Loucy (cell line): ENCODE results near the gene KMT2E.
"Not testable (repeated sequence)": the region's sequence is repeated elsewhere in the genome, so short reads cannot be mapped to it uniquely, and the experiment has no call there.

Experiments
- H2AFZ ChIP-seq: fragments of 200-600 bp; sonication (generic); 2 replicates; pipeline ENCODE4 v1.6.0; 2016; ENCODE audit warnings: antibody characterized with exemption, mild to moderate bottlenecking, low read length, moderate library complexity
- H3F3A ChIP-seq: fragments of 200-600 bp; 2 replicates; pipeline ENCODE4 v1.6.0; 2016; ENCODE audit warnings: antibody characterized with exemption, low read depth, mild to moderate bottlenecking
- H3K27me3 ChIP-seq: fragments of 200-600 bp; sonication (generic); 2 replicates; pipeline ENCODE4 v1.6.1; 2014; ENCODE audit warnings: low read length, mild to moderate bottlenecking; ENCODE audit not compliant: insufficient read depth, poor library complexity, severe bottlenecking
- H3K36me3 ChIP-seq: fragments of 200-600 bp; sonication (generic); 2 replicates; pipeline ENCODE4 v1.6.1; 2016; ENCODE audit warnings: low read length; ENCODE audit not compliant: insufficient read depth
- H3K4me1 ChIP-seq: fragments of 200-600 bp; sonication (generic); 2 replicates; pipeline ENCODE4 v1.5.1; 2014; ENCODE audit warnings: low read length, mild to moderate bottlenecking; ENCODE audit not compliant: insufficient read depth, poor library complexity, severe bottlenecking
- H3K4me2 ChIP-seq: fragments of 200-600 bp; sonication (generic); 2 replicates; pipeline ENCODE4 v1.6.0; 2014; ENCODE audit warnings: antibody characterized with exemption, low read length, low read depth, mild to moderate bottlenecking; ENCODE audit not compliant: poor library complexity, severe bottlenecking
- H3K4me3 ChIP-seq: fragments of 200-600 bp; sonication (generic); 2 replicates; pipeline ENCODE4 v1.5.1; 2014; ENCODE audit warnings: low read length, mild to moderate bottlenecking, mixed read lengths; ENCODE audit not compliant: poor library complexity, severe bottlenecking
- H3K79me2 ChIP-seq: fragments of 200-600 bp; sonication (generic); 2 replicates; pipeline ENCODE4 v1.6.1; 2014; ENCODE audit warnings: low read length; ENCODE audit not compliant: insufficient read depth
- H3K9ac ChIP-seq: fragments of 200-600 bp; sonication (generic); 2 replicates; pipeline ENCODE4 v1.6.0; 2014; ENCODE audit warnings: mild to moderate bottlenecking, low read depth, low read length, moderate library complexity; ENCODE audit not compliant: poor library complexity, severe bottlenecking
- H3K9me2 ChIP-seq: fragments of 200-600 bp; sonication (generic); replicated peaks from 2 replicates; pipeline ENCODE4 v1.6.1; 2016; ENCODE audit warnings: low read depth, low read length, mixed read lengths
- H3K9me3 ChIP-seq: fragments of 200-600 bp; sonication (generic); 2 replicates; pipeline ENCODE4 v1.6.1; 2014; ENCODE audit warnings: mild to moderate bottlenecking, antibody characterized with exemption, low read length, low read depth; ENCODE audit not compliant: insufficient read depth
- H4K20me1 ChIP-seq: fragments of 200-600 bp; sonication (generic); 2 replicates; pipeline ENCODE4 v1.6.0; 2014; ENCODE audit warnings: antibody characterized with exemption, low read length, mild to moderate bottlenecking; ENCODE audit not compliant: insufficient read depth, poor library complexity, severe bottlenecking
- EZH2phosphoT487 ChIP-seq: fragments of 200-600 bp; IDR thresholded peaks from 2 replicates; pipeline ENCODE4 v1.6.1; 2018; ENCODE audit warnings: antibody characterized with exemption, mild to moderate bottlenecking, moderate library complexity, borderline replicate concordance
- TF ChIP-seq, protein P1 (sequence below): fragments of 200-600 bp; sonication (generic); conservative IDR thresholded peaks from 2 replicates; pipeline ENCODE4 v1.5.1; 2014; ENCODE audit warnings: mild to moderate bottlenecking, antibody characterized with exemption, low read length

The KMT2E gene

DNA sequence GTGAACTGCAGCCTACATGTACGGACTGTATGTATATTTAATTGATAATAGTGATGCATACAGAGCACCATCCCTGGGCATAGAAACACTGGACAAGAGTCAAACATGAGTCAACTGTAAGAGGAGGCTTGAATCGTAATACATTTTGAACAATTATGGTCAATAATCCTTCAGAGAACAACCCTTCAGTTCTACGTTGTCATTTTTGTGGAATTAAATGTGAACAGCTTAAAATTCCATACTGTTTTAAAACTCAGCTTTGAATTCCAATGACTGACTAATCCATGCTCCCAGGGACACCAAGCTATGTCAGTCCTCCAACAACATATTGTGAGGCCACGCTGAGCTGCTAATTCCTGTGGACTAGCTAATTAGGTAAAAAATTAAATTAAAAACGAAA lies 41.5 kb upstream of the KMT2E start:
- TF ChIP-seq, protein P1, sequence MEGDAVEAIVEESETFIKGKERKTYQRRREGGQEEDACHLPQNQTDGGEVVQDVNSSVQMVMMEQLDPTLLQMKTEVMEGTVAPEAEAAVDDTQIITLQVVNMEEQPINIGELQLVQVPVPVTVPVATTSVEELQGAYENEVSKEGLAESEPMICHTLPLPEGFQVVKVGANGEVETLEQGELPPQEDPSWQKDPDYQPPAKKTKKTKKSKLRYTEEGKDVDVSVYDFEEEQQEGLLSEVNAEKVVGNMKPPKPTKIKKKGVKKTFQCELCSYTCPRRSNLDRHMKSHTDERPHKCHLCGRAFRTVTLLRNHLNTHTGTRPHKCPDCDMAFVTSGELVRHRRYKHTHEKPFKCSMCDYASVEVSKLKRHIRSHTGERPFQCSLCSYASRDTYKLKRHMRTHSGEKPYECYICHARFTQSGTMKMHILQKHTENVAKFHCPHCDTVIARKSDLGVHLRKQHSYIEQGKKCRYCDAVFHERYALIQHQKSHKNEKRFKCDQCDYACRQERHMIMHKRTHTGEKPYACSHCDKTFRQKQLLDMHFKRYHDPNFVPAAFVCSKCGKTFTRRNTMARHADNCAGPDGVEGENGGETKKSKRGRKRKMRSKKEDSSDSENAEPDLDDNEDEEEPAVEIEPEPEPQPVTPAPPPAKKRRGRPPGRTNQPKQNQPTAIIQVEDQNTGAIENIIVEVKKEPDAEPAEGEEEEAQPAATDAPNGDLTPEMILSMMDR: no peak
- TF ChIP-seq EZH2phosphoT487: no peak
- Histone ChIP-seq H4K20me1 (no peaks in the 10 kb centered on the region), H2AFZ (no peak overlapping the region), H3K9me3 (no peaks in the 10 kb centered on the region), H3K79me2 (no peaks in the 10 kb centered on the region), H3K4me1 (no peaks in the 10 kb centered on the region), H3K27me3 (no peaks in the 10 kb centered on the region), H3K4me2 (no peak overlapping the region), H3K9me2 (no peaks in the 10 kb centered on the region), H3F3A (no peaks in the 10 kb centered on the region), H3K36me3 (no peaks in the 10 kb centered on the region), H3K4me3 (no peak overlapping the region), H3K9ac (no peak overlapping the region)

DNA sequence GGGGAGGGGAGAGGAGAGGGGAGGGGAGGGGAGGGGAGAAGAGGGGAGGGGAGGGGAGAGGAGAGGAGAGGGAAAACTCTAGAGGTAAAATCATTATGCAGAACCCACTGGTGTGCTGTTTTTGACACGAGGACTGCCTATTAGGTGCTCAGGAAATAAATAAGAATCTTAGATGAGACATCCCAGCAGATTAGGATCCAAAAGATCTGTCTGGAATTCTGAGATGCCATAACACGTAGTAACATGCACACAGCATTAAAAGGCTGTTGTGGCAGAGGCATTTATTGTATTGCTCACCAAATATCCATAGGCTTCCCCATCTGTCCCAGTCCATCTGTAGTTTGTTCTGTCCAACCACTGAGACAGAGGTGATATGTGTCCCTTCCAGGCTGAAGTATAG lies 40.8 kb upstream of the KMT2E start:
- Histone ChIP-seq H3F3A (no peaks in the 10 kb centered on the region), H3K9me2 (no peaks in the 10 kb centered on the region), H4K20me1 (no peaks in the 10 kb centered on the region), H3K9me3 (no peaks in the 10 kb centered on the region), H3K4me3 (no peak overlapping the region), H3K36me3 (no peaks in the 10 kb centered on the region), H3K4me1 (no peaks in the 10 kb centered on the region), H3K9ac (no peak overlapping the region), H3K27me3 (no peaks in the 10 kb centered on the region), H3K79me2 (no peaks in the 10 kb centered on the region), H3K4me2 (no peak overlapping the region), H2AFZ (no peak overlapping the region)
- TF ChIP-seq, protein P1: no peak
- TF ChIP-seq EZH2phosphoT487: no peak

DNA sequence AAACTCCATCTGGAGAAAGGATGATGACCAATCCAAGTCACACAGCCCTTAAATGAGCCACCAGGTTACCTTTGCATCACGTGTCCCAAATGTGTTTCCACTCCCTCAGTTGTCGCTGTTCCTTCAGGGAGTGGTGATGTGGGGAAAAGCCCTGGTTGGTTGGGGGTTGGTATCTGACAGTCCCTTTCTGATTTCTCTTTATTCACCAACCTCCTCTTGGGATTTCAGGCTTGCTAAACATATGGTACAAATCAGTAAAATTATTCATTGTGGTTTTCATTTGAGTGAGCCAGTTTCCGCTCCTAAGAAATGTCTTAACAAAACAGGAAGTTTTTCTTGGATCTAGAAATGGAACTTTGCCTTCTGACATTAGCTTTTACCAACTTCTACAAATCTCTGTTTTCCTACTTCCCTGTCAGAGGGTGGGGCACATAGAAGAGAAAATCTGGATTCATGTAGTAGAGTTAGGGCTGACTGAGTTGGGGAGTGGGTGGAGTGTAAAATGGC lies 40.0 kb upstream of the KMT2E start:
- Histone ChIP-seq H3K9ac (no peak overlapping the region), H3K4me3 (no peak overlapping the region), H3K27me3 (no peaks in the 10 kb centered on the region), H3K4me2 (no peak overlapping the region), H3K79me2 (no peaks in the 10 kb centered on the region), H3K36me3 (no peaks in the 10 kb centered on the region), H3K9me3 (no peaks in the 10 kb centered on the region), H3K4me1 (no peaks in the 10 kb centered on the region), H4K20me1 (no peaks in the 10 kb centered on the region), H3K9me2 (no peaks in the 10 kb centered on the region), H3F3A (no peaks in the 10 kb centered on the region), H2AFZ (no peak overlapping the region)
- TF ChIP-seq, protein P1: no peak

DNA sequence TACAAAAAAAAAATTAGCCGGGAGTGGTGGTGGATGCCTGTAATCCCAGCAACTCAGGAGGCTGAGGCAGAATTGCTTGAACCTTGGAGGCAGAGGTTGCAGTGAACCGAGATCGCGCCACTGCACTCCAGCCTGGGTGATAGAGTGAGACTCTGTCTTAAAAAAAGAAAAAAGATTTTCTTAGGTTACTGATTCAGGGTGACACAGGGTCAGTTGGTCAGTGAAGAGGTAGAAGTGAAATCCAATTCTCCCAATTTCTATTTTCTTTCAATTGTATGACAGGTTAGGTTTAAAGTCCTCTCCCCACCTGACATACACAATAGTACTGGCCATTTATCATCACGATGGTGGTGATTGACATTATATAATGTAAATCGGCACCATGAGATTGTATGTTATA lies 38.5 kb upstream of the KMT2E start:
- not testable (repeated sequence) for H3K4me2 ChIP-seq, H3K9me2 ChIP-seq, H4K20me1 ChIP-seq, H3K9me3 ChIP-seq, H3F3A ChIP-seq, H3K36me3 ChIP-seq, H3K79me2 ChIP-seq, H3K4me3 ChIP-seq, H3K4me1 ChIP-seq, H2AFZ ChIP-seq, H3K9ac ChIP-seq, H3K27me3 ChIP-seq
